K562 (cell line): ENCODE data around the gene MS4A1. TPM values are rescaled to one million over a fixed set of nuclear protein-coding genes. Genes with fewer than 3 reads are reported as not detected.
A peak's percentile ranks its signal among the peaks of the same experiment; 100 is the strongest.

Experiments used
- ASH1L ChIP-seq: fragments of 450-650 bp; IDR thresholded peaks from 2 replicates; pipeline ENCODE4 v1.6.1; 2018; ENCODE audit warnings: borderline replicate concordance, mild to moderate bottlenecking, low read depth; ENCODE audit not compliant: partially characterized antibody
- CCNT2 ChIP-seq: IDR thresholded peaks from 2 replicates; pipeline ENCODE4 v1.6.1; 2011; ENCODE audit warnings: borderline replicate concordance, low read depth, mild to moderate bottlenecking, moderate library complexity, mixed read lengths, low read length; ENCODE audit not compliant: insufficient read length; ENCODE audit errors: extremely low read depth
- EP400 ChIP-seq: fragments of 450-650 bp; IDR thresholded peaks from 2 replicates; pipeline ENCODE4 v1.6.1; 2017; ENCODE audit warnings: antibody characterized with exemption, mild to moderate bottlenecking, moderate library complexity
- ESRRB ChIP-seq: fragments of 250-450 bp; sonication (Bioruptor Pico); IDR thresholded peaks from 2 replicates; pipeline ENCODE4 v1.5.0; 2020; ENCODE audit warnings: mild to moderate bottlenecking, moderate library complexity, borderline replicate concordance
- NONO ChIP-seq, 2 experiments: fragments of 200-400 bp in 1 of 2; fragments of 450-650 bp in 1 of 2; formaldehyde crosslinking in 1 of 2; IDR thresholded peaks; 2 replicates each; pipeline ENCODE4 v1.6.1; 2017; ENCODE audit warnings: low read depth in 2 of 2, mild to moderate bottlenecking in 2 of 2, moderate library complexity in 2 of 2, low read length in 1 of 2
- PCBP2 ChIP-seq: fragments of 200-400 bp; formaldehyde crosslinking; IDR thresholded peaks from 2 replicates; pipeline ENCODE4 v1.6.1; 2018; ENCODE audit warnings: low read length, low read depth, mild to moderate bottlenecking, moderate library complexity; ENCODE audit not compliant: poor library complexity, severe bottlenecking
- ZNF212 ChIP-seq: fragments of 450-650 bp; formaldehyde crosslinking; IDR thresholded peaks from 2 replicates; pipeline ENCODE4 v1.4.0; 2020; ENCODE audit warnings: mild to moderate bottlenecking
- ZNF436 ChIP-seq: fragments of 250-450, 450-650 bp; sonication (Bioruptor Pico); formaldehyde crosslinking; IDR thresholded peaks from 2 replicates; pipeline ENCODE4 v1.7.0; 2020; ENCODE audit warnings: mild to moderate bottlenecking
- ZNF778 ChIP-seq: fragments of 450-650 bp; formaldehyde crosslinking; IDR thresholded peaks from 2 replicates; pipeline ENCODE4 v1.4.0; 2020; ENCODE audit warnings: mild to moderate bottlenecking, moderate library complexity
- polyA plus RNA-seq, 8 experiments: library from polyadenylated mRNA; depleted of rRNA in 4 of 8; stranded (reverse) in 5 of 8; unstranded in 3 of 8; fragments of >200 nt; fragmentation: Nextera tagmentation in 2 of 8; fragmentation: Illumina TruSeq in 1 of 8; extraction: Ambion mirVana in 2 of 8; extraction: Trizol in 1 of 8; gene quantifications; 2 replicates each; pipeline versions ENCODE4 v1.2.1 to v1.2.3, GENCODE V29; 2011 to 2014; ENCODE audit warnings: inconsistent platforms in 1 of 8, missing spikeins in 1 of 8
- total RNA-seq, 7 experiments: library from RNA; depleted of rRNA in 6 of 7; stranded (reverse); fragments of >200 nt in 6 of 7; fragmentation: Illumina TruSeq in 2 of 7; extraction: Trizol in 2 of 7; gene quantifications; 2 replicates each; pipeline versions ENCODE4 v1.2.1 to v1.2.3, GENCODE V29; 2011 to 2021; ENCODE audit warnings: low replicate concordance in 1 of 7
- TF ChIP-seq, protein P1 (sequence below): fragments of 450-650 bp; IDR thresholded peaks from 2 replicates; pipeline ENCODE4 v1.6.1; 2017; ENCODE audit warnings: antibody characterized with exemption
- TF ChIP-seq, protein P2 (sequence below): fragments of 450-650 bp; IDR thresholded peaks from 2 replicates; pipeline ENCODE4 v1.6.1; 2014; ENCODE audit warnings: low read depth, mild to moderate bottlenecking, moderate library complexity, borderline replicate concordance
- TF ChIP-seq, protein P3 (sequence below): sonication (generic); formaldehyde crosslinking; IDR thresholded peaks from 2 replicates; pipeline ENCODE4 v1.8.1; 2023; ENCODE audit warnings: mild to moderate bottlenecking, missing genetic modification reagents
- TF ChIP-seq, protein P4 (sequence below): fragments of 450-650 bp; formaldehyde crosslinking; IDR thresholded peaks from 2 replicates; pipeline ENCODE4 v1.4.0; 2022; ENCODE audit warnings: missing genetic modification characterization
- TF ChIP-seq, protein P5 (sequence below): fragments of 450-650 bp; IDR thresholded peaks from 2 replicates; pipeline ENCODE4 v1.6.1; 2016; ENCODE audit warnings: antibody characterized with exemption

The MS4A1 gene
- total and polyA plus RNA-seq, 9 of the 15 experiments (the other 6 are each of a cell fraction or from before 2014, with no cell fraction given), result 0.01 to 0.24 (median 0.03) TPM; not detected in 5

DNA sequence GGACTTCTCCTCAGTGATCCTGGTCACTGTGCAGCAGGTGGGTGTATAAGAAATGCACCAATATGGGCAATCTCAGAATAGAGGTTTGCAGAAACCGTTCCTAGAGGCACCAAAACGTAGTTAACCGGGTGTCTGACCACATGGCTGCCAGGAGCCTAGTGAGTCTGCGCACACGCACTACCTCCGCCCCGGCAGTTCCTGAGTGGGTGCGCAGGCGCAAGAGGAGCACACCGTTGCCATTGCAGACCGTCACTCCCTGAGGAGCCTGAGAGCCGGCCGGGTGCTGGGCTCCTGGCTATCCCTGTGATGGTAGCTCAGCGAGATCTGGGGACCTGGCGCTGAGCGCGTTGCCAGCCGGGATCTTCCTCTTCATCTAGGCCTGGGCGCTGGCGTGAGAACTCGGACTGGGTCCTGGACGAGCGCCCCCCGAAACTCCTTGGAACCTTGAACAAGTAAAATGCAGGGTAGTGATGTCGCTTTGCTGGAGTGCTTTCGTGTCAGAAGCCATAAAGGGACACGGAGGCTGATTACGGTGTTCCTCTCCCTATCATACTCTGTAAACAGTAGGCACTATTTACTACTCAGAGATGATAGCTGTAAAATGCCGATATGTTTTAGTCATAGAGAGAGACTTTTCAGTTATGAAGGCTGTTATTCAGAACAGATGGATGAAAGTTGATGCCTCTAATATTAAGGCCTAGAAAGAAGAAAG, 59.7 kb downstream of the MS4A1 start, which contains the start of gene MS4A13 (continued):
- TF ChIP-seq, protein P1, sequence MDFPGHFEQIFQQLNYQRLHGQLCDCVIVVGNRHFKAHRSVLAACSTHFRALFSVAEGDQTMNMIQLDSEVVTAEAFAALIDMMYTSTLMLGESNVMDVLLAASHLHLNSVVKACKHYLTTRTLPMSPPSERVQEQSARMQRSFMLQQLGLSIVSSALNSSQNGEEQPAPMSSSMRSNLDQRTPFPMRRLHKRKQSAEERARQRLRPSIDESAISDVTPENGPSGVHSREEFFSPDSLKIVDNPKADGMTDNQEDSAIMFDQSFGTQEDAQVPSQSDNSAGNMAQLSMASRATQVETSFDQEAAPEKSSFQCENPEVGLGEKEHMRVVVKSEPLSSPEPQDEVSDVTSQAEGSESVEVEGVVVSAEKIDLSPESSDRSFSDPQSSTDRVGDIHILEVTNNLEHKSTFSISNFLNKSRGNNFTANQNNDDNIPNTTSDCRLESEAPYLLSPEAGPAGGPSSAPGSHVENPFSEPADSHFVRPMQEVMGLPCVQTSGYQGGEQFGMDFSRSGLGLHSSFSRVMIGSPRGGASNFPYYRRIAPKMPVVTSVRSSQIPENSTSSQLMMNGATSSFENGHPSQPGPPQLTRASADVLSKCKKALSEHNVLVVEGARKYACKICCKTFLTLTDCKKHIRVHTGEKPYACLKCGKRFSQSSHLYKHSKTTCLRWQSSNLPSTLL, result no peak
- TF ChIP-seq, protein P2, sequence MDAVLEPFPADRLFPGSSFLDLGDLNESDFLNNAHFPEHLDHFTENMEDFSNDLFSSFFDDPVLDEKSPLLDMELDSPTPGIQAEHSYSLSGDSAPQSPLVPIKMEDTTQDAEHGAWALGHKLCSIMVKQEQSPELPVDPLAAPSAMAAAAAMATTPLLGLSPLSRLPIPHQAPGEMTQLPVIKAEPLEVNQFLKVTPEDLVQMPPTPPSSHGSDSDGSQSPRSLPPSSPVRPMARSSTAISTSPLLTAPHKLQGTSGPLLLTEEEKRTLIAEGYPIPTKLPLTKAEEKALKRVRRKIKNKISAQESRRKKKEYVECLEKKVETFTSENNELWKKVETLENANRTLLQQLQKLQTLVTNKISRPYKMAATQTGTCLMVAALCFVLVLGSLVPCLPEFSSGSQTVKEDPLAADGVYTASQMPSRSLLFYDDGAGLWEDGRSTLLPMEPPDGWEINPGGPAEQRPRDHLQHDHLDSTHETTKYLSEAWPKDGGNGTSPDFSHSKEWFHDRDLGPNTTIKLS, result no peak
- TF ChIP-seq ESRRB (CRISPR knock-in tag) (no peak), ASH1L (no peak), ZNF212 (CRISPR knock-in tag) (no peak), ZNF778 (CRISPR knock-in tag) (no peak), EP400 (peak; percentile 10; the same call in 1 of the 2 replicates), ZNF436 (CRISPR knock-in tag) (no peak), NONO (IDR thresholded peaks at IDR 0.05; ENCODE audit: low read depth in 2 of 2, low read length in 1 of 2) (no peak), CCNT2 (no peak), PCBP2 (no peak)
- TF ChIP-seq, protein P3, sequence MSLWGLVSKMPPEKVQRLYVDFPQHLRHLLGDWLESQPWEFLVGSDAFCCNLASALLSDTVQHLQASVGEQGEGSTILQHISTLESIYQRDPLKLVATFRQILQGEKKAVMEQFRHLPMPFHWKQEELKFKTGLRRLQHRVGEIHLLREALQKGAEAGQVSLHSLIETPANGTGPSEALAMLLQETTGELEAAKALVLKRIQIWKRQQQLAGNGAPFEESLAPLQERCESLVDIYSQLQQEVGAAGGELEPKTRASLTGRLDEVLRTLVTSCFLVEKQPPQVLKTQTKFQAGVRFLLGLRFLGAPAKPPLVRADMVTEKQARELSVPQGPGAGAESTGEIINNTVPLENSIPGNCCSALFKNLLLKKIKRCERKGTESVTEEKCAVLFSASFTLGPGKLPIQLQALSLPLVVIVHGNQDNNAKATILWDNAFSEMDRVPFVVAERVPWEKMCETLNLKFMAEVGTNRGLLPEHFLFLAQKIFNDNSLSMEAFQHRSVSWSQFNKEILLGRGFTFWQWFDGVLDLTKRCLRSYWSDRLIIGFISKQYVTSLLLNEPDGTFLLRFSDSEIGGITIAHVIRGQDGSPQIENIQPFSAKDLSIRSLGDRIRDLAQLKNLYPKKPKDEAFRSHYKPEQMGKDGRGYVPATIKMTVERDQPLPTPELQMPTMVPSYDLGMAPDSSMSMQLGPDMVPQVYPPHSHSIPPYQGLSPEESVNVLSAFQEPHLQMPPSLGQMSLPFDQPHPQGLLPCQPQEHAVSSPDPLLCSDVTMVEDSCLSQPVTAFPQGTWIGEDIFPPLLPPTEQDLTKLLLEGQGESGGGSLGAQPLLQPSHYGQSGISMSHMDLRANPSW (CRISPR knock-in tag), result no peak
- TF ChIP-seq, protein P4, sequence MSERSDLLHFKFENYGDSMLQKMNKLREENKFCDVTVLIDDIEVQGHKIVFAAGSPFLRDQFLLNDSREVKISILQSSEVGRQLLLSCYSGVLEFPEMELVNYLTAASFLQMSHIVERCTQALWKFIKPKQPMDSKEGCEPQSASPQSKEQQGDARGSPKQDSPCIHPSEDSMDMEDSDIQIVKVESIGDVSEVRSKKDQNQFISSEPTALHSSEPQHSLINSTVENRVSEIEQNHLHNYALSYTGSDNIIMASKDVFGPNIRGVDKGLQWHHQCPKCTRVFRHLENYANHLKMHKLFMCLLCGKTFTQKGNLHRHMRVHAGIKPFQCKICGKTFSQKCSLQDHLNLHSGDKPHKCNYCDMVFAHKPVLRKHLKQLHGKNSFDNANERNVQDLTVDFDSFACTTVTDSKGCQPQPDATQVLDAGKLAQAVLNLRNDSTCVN (CRISPR knock-in tag), result no peak
- TF ChIP-seq, protein P5, sequence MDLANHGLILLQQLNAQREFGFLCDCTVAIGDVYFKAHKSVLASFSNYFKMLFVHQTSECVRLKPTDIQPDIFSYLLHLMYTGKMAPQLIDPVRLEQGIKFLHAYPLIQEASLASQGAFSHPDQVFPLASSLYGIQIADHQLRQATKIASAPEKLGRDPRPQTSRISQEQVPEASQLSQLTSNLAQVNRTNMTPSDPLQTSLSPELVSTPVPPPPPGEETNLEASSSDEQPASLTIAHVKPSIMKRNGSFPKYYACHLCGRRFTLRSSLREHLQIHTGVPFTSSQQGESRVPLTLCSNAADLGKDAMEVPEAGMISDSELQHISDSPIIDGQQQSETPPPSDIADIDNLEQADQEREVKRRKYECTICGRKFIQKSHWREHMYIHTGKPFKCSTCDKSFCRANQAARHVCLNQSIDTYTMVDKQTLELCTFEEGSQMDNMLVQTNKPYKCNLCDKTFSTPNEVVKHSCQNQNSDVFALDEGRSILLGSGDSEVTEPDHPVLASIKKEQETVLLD, result 0 out of 2 replicates have a peak, but pooled peaks have one; percentile 45
